B cell (primary cell): Measurements from ENCODE around the gene NUBP2. TPM values are rescaled to one million over a fixed set of nuclear protein-coding genes. Genes with fewer than 3 reads are reported as not detected.

Experiments
- ATAC-seq: fragments of 200-7000 bp; cut with Tn5 transposase; one replicate; pipeline ENCODE4 v1.10.0; 2021; ENCODE audit warnings: low read depth, mild to moderate bottlenecking, moderate number of reproducible peaks, moderate library complexity
- CTCF ChIA-PET: fragments of 350-600 bp; sonication (Branson Sonifier 250); formaldehyde crosslinking; loops from one replicate; lab custom pipeline; 2021; ENCODE audit warnings: antibody characterized with exemption, inconsistent platforms; lab: Charles Lee
- POLR2A ChIA-PET: fragments of 350-600 bp; sonication (Branson Sonifier 250); formaldehyde crosslinking; loops from one replicate; lab custom pipeline; 2021; ENCODE audit warnings: antibody characterized with exemption; lab: Charles Lee
- DNase-seq: peaks from one replicate; pipeline ENCODE4 v3.0.0; 2013
- H2AFZ ChIP-seq: 2 replicates; pipeline ENCODE4 v1.6.1; 2012; ENCODE audit warnings: mild to moderate bottlenecking, low read depth, low read length; ENCODE audit not compliant: insufficient read depth, poor library complexity, severe bottlenecking
- H3K27ac ChIP-seq, 2 donors: 1 replicate in 1 of 2; 2 replicates in 1 of 2; pipeline ENCODE4 v1.5.1; 2012 to 2013; ENCODE audit warnings: low read length in 2 of 2, mild to moderate bottlenecking in 2 of 2, moderate library complexity in 1 of 2
- H3K27me3 ChIP-seq, 4 experiments: fragments of 200-600 bp in 1 of 4; sonication (generic) in 1 of 4; replicated peaks in 1 of 4; 1 replicate in 2 of 4; 2 replicates in 2 of 4; pipeline versions ENCODE4 v1.6.1 to v1.7.0; 2013 to 2016; ENCODE audit warnings: low read length in 3 of 4, mild to moderate bottlenecking in 2 of 4, mixed read lengths in 1 of 4, moderate library complexity in 1 of 4; ENCODE audit not compliant: insufficient read depth in 4 of 4, control insufficient read depth in 3 of 4; ENCODE audit errors: control extremely low read depth in 1 of 4
- H3K36me3 ChIP-seq, 2 experiments: replicated peaks in 1 of 2; 1 replicate in 1 of 2; 2 replicates in 1 of 2; pipeline versions ENCODE4 v1.6.1 to v1.7.1; 2013; ENCODE audit warnings: low read length in 1 of 2; ENCODE audit not compliant: insufficient read depth in 2 of 2, control insufficient read depth in 1 of 2; ENCODE audit errors: control extremely low read depth in 1 of 2, extremely low read depth in 1 of 2
- H3K4me1 ChIP-seq, 2 donors: fragments of 200-600 bp in 1 of 2; sonication (generic) in 1 of 2; 1 replicate in 1 of 2; 2 replicates in 1 of 2; pipeline versions ENCODE4 v1.5.1 to v1.6.1; 2013 to 2017; ENCODE audit warnings: low read length in 2 of 2; ENCODE audit not compliant: control insufficient read depth in 2 of 2, insufficient read depth in 2 of 2
- H3K4me2 ChIP-seq: replicated peaks from 2 replicates; pipeline ENCODE3; 2012; ENCODE audit warnings: mild to moderate bottlenecking, low read depth, low read length; ENCODE audit not compliant: poor library complexity, severe bottlenecking
- H3K4me3 ChIP-seq, 5 experiments: fragments of 200-600 bp in 1 of 5; sonication (generic) in 1 of 5; 1 replicate in 3 of 5; 2 replicates in 2 of 5; pipeline versions ENCODE4 v1.5.1 to v1.7.0; 2011 to 2016; ENCODE audit warnings: low read length in 4 of 5, mild to moderate bottlenecking in 4 of 5, low read depth in 2 of 5, control low read depth in 1 of 5, moderate library complexity in 1 of 5; ENCODE audit not compliant: insufficient read depth in 1 of 5; ENCODE audit errors: control extremely low read depth in 1 of 5, extremely low read depth in 1 of 5
- H3K79me2 ChIP-seq: fragments of 200-600 bp; sonication (generic); one replicate; pipeline ENCODE4 v1.6.0; 2016; ENCODE audit warnings: low read length; ENCODE audit not compliant: control insufficient read depth, insufficient read depth
- H3K9ac ChIP-seq: fragments of 200-600 bp; sonication (generic); 2 replicates; pipeline ENCODE4 v1.6.1; 2017; ENCODE audit warnings: mild to moderate bottlenecking, low read length, moderate library complexity
- H3K9me3 ChIP-seq, 3 donors: one replicate each; pipeline versions ENCODE4 v1.6.1 to v1.7.1; 2013; ENCODE audit warnings: low read length in 2 of 3; ENCODE audit not compliant: control insufficient read depth in 2 of 3, insufficient read depth in 1 of 3; ENCODE audit errors: control extremely low read depth in 1 of 3
- H4K20me1 ChIP-seq: 2 replicates; pipeline ENCODE4 v1.6.0; 2012; ENCODE audit warnings: mild to moderate bottlenecking, low read length; ENCODE audit not compliant: insufficient read depth, control insufficient read depth, poor library complexity, severe bottlenecking
- H3K27ac Mint-ChIP-seq: one replicate; pipeline ENCODE4 v1.8.0; 2021; ENCODE audit warnings: mixed read lengths
- H3K27me3 Mint-ChIP-seq: one replicate; pipeline ENCODE4 v1.8.0; 2021; ENCODE audit warnings: mixed read lengths
- H3K4me1 Mint-ChIP-seq: one replicate; pipeline ENCODE4 v1.8.0; 2021; ENCODE audit warnings: mixed read lengths
- H3K4me3 Mint-ChIP-seq: one replicate; pipeline ENCODE4 v1.8.0; 2021; ENCODE audit warnings: mixed read lengths
- H3K9me3 Mint-ChIP-seq: one replicate; pipeline ENCODE4 v1.8.0; 2022; ENCODE audit warnings: mixed read lengths; ENCODE audit not compliant: insufficient read depth
- CTCF ChIP-seq: fragments of 200-600 bp; IDR thresholded peaks from one replicate; pipeline ENCODE4 v1.8.0; 2022; ENCODE audit warnings: antibody characterized with exemption, mild to moderate bottlenecking
- EZH2 ChIP-seq: IDR thresholded peaks from 2 replicates; pipeline ENCODE4 v1.6.1; 2012; ENCODE audit warnings: borderline replicate concordance, low read depth, mild to moderate bottlenecking, moderate library complexity, low read length; ENCODE audit not compliant: insufficient read depth, poor library complexity, severe bottlenecking
- WGBS: methylation state at CpG from one replicate; pipeline ENCODE4 v1.1.5; 2013; ENCODE audit warnings: missing lambda C conversion rate; ENCODE audit not compliant: insufficient coverage; 5-methylcytosine and 5-hydroxymethylcytosine counted together
- intact Hi-C: fragments of 100-400 bp; cut with micrococcal nuclease; formaldehyde crosslinking; loops from one replicate; pipeline ENCODE4 v1.10.0; 2022
- polyA plus RNA-seq: library from polyadenylated mRNA; depleted of rRNA; stranded (reverse); fragments of >200 nt; gene quantifications from 2 replicates; pipeline ENCODE4 v1.2.3, GENCODE V29; 2012
- small RNA-seq: library from RNA; depleted of rRNA; stranded (forward); fragments of <200 nt; gene quantifications from one replicate; pipeline ENCODE3, GENCODE V24; 2012; ENCODE audit warnings: low replicate concordance, low read depth; ENCODE audit not compliant: insufficient read length
- total RNA-seq, 2 donors: library from RNA; stranded (reverse); fragments of 120-200 nt in 1 of 2; gene quantifications; 1 replicate in 1 of 2; 2 replicates in 1 of 2; pipeline versions ENCODE4 v1.2.3 to v1.2.4, GENCODE V29; 2013 to 2022

NUBP2 gene
- total and polyA plus RNA-seq, 2 donors (not counting 1 experiment from before 2014, with no cell fraction given) = 50.2 to 71.7 TPM

DNA sequence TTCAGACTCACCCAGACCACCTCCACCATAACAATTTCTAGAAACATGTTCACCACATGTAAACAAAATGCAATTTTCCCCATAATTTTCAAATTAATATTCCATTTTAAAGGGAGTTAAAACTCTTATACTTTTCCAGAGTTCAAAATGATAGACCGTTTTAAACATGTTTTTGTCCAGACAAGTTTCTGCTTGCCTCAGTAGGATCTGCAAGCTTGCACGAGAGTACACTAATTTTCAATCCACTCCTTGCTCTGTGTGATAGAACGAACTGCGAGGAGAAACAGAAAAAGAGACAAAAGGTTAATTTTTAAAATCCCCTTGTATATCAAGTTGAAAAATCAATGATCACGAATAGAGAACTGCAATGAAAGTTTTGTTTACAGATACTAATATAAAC, 51.3 kb downstream of the NUBP2 start:
- no peak overlapping the region for H3K27ac Mint-ChIP-seq
- no CpG with 5 or more reads among the region's 5 CpGs for WGBS
- H3K27me3 Mint-ChIP-seq = no peaks in the 10 kb centered on the region
- POLR2A ChIA-PET = interaction anchor here (0.7 kb wide), 1 partner anchor 156 kb away, joined by 3 read pairs; the partner anchor contains the start of gene JPT2
- no peak for TF ChIP-seq CTCF
- no peak for TF ChIP-seq EZH2
- DNase-seq (no peak), ATAC-seq (no peak)
- H3K27me3 ChIP-seq = no peaks in the 10 kb centered on the region
- peaks cover 9% of the 10 kb centered on the region for H3K4me1 Mint-ChIP-seq
- H3K9me3 ChIP-seq = no peaks in the 10 kb centered on the region
- H3K9ac ChIP-seq = no peak overlapping the region
- CTCF ChIA-PET = no interaction called here
- peaks cover 0 to 4% of the 10 kb centered on the region in 2 experiments for H3K36me3 ChIP-seq
- no peaks in the 10 kb centered on the region for H3K9me3 Mint-ChIP-seq
- peaks cover 3% of the 10 kb centered on the region for H3K79me2 ChIP-seq
- H4K20me1 ChIP-seq = no peaks in the 10 kb centered on the region
- H2AFZ ChIP-seq = no peak overlapping the region
- H3K4me3 ChIP-seq = no peak overlapping the region
- no peak overlapping the region for H3K4me3 Mint-ChIP-seq
- no peak overlapping the region for H3K27ac ChIP-seq
- intact Hi-C loops = no loop called here
- peaks cover 0 to 2% of the 10 kb centered on the region in 2 donors for H3K4me1 ChIP-seq
- H3K4me2 ChIP-seq = no peak overlapping the region

Small RNA genes within 50 kb of the gene (small RNA-seq; reads per million reads assigned to genes)
- not detected for gene MIR3177

Other genes with a start within 250 kb of the NUBP2 start
- gene TMEM204, start 249.3 kb upstream of the NUBP2 start, total RNA-seq = 0.27 and 0.58 TPM in 2 replicates
- 2.3 and 2.7 TPM in 2 replicates for gene TMEM204, start 249.3 kb upstream of the NUBP2 start, polyA plus RNA-seq
- 12.5 and 15.0 TPM in 2 replicates for gene IFT140, start 170.9 kb upstream of the NUBP2 start, total RNA-seq
- 4.2 and 5.4 TPM in 2 replicates for gene IFT140, start 170.9 kb upstream of the NUBP2 start, polyA plus RNA-seq
- 26.6 and 33.9 TPM in 2 replicates for gene CRAMP1, start 170.6 kb upstream of the NUBP2 start, total RNA-seq
- 21.0 and 29.1 TPM in 2 replicates for gene CRAMP1, start 170.6 kb upstream of the NUBP2 start, polyA plus RNA-seq
- 42.1 and 45.7 TPM in 2 replicates for gene JPT2, start 104.7 kb upstream of the NUBP2 start, total RNA-seq
- gene JPT2, start 104.7 kb upstream of the NUBP2 start, polyA plus RNA-seq = 7.6 and 10.7 TPM in 2 replicates
- gene MAPK8IP3, start 76.8 kb upstream of the NUBP2 start, total RNA-seq = 340 and 348 TPM in 2 replicates
- 249 and 320 TPM in 2 replicates for gene MAPK8IP3, start 76.8 kb upstream of the NUBP2 start, polyA plus RNA-seq
- gene NME3, start 11.4 kb upstream of the NUBP2 start, total RNA-seq = 57.3 and 63.2 TPM in 2 replicates
- 99.0 and 150 TPM in 2 replicates for gene NME3, start 11.4 kb upstream of the NUBP2 start, polyA plus RNA-seq
- 42.5 and 43.9 TPM in 2 replicates for gene EME2, start 10.2 kb upstream of the NUBP2 start, total RNA-seq
- 34.6 and 44.1 TPM in 2 replicates for gene EME2, start 10.2 kb upstream of the NUBP2 start, polyA plus RNA-seq
- 44.6 and 54.5 TPM in 2 replicates for gene MRPS34, start 9.8 kb upstream of the NUBP2 start, total RNA-seq
- gene MRPS34, start 9.8 kb upstream of the NUBP2 start, polyA plus RNA-seq = 34.4 and 55.2 TPM in 2 replicates
- 91.2 and 95.5 TPM in 2 replicates for gene SPSB3, start 389 bp upstream of the NUBP2 start, total RNA-seq
- 255 and 264 TPM in 2 replicates for gene SPSB3, start 389 bp upstream of the NUBP2 start, polyA plus RNA-seq
- 0.22 TPM in 1 of 2 replicates, not detected in the other for gene IGFALS, start 10.7 kb downstream of the NUBP2 start, total RNA-seq
- 0.49 and 0.63 TPM in 2 replicates for gene IGFALS, start 10.7 kb downstream of the NUBP2 start, polyA plus RNA-seq
- 49.7 and 50.6 TPM in 2 replicates for gene HAGH, start 43.9 kb downstream of the NUBP2 start, total RNA-seq
- gene HAGH, start 43.9 kb downstream of the NUBP2 start, polyA plus RNA-seq = 48.9 and 74.2 TPM in 2 replicates
- gene FAHD1, start 44.2 kb downstream of the NUBP2 start, total RNA-seq = 11.0 and 13.3 TPM in 2 replicates
- gene FAHD1, start 44.2 kb downstream of the NUBP2 start, polyA plus RNA-seq = 7.2 and 14.5 TPM in 2 replicates
- not detected in 2 replicates for gene MEIOB, start 89.2 kb downstream of the NUBP2 start, total RNA-seq
- gene MEIOB, start 89.2 kb downstream of the NUBP2 start, polyA plus RNA-seq = not detected in 2 replicates
- not detected in 2 replicates for gene HS3ST6, start 135.5 kb downstream of the NUBP2 start, total RNA-seq
- gene HS3ST6, start 135.5 kb downstream of the NUBP2 start, polyA plus RNA-seq = not detected in 2 replicates
- gene MSRB1, start 160.2 kb downstream of the NUBP2 start, total RNA-seq = 15.2 and 17.5 TPM in 2 replicates
- gene MSRB1, start 160.2 kb downstream of the NUBP2 start, polyA plus RNA-seq = 4.4 and 8.5 TPM in 2 replicates
- not detected in 2 replicates for gene RPL3L, start 171.7 kb downstream of the NUBP2 start, total RNA-seq
- not detected in 2 replicates for gene RPL3L, start 171.7 kb downstream of the NUBP2 start, polyA plus RNA-seq
- gene NDUFB10, start 176.6 kb downstream of the NUBP2 start, total RNA-seq = 63.7 and 70.4 TPM in 2 replicates
- 76.9 and 92.6 TPM in 2 replicates for gene NDUFB10, start 176.6 kb downstream of the NUBP2 start, polyA plus RNA-seq
- 3,155 and 3,261 TPM in 2 replicates for gene RPS2, start 181.9 kb downstream of the NUBP2 start, total RNA-seq
- gene RPS2, start 181.9 kb downstream of the NUBP2 start, polyA plus RNA-seq = 4,202 and 6,138 TPM in 2 replicates
- gene RNF151, start 183.9 kb downstream of the NUBP2 start, total RNA-seq = 0.36 and 0.76 TPM in 2 replicates
- gene RNF151, start 183.9 kb downstream of the NUBP2 start, polyA plus RNA-seq = 0.13 and 0.27 TPM in 2 replicates
- gene TBL3, start 189.1 kb downstream of the NUBP2 start, total RNA-seq = 31.9 and 32.2 TPM in 2 replicates
- gene TBL3, start 189.1 kb downstream of the NUBP2 start, polyA plus RNA-seq = 41.2 and 52.2 TPM in 2 replicates
- 0.49 and 0.74 TPM in 2 replicates for gene NOXO1, start 198.5 kb downstream of the NUBP2 start, total RNA-seq
- gene NOXO1, start 198.5 kb downstream of the NUBP2 start, polyA plus RNA-seq = 0.30 and 1.0 TPM in 2 replicates
- 28.2 and 30.4 TPM in 2 replicates for gene GFER, start 201.2 kb downstream of the NUBP2 start, total RNA-seq
- gene GFER, start 201.2 kb downstream of the NUBP2 start, polyA plus RNA-seq = 15.6 and 16.1 TPM in 2 replicates
- gene SYNGR3, start 207.0 kb downstream of the NUBP2 start, total RNA-seq = 19.8 and 20.8 TPM in 2 replicates
- 19.5 and 28.7 TPM in 2 replicates for gene SYNGR3, start 207.0 kb downstream of the NUBP2 start, polyA plus RNA-seq
- 49.5 and 50.3 TPM in 2 replicates for gene ZNF598, start 226.9 kb downstream of the NUBP2 start, total RNA-seq
- 61.1 and 61.5 TPM in 2 replicates for gene ZNF598, start 226.9 kb downstream of the NUBP2 start, polyA plus RNA-seq
- gene NPW, start 236.8 kb downstream of the NUBP2 start, total RNA-seq = 0.70 and 1.7 TPM in 2 replicates
- 0.13 and 0.36 TPM in 2 replicates for gene NPW, start 236.8 kb downstream of the NUBP2 start, polyA plus RNA-seq
- 1.9 and 2.2 TPM in 2 replicates for gene NHERF2, start 243.9 kb downstream of the NUBP2 start, total RNA-seq
- 1.5 and 1.8 TPM in 2 replicates for gene NHERF2, start 243.9 kb downstream of the NUBP2 start, polyA plus RNA-seq